ENCODE results near the gene SRGAP3. TPM values are rescaled to one million over a fixed set of nuclear protein-coding genes. Genes with fewer than 3 reads are reported as not detected.

SRGAP3 gene
- total RNA-seq, 1 donor from 2014 or later, result 10.3 TPM

DNA sequence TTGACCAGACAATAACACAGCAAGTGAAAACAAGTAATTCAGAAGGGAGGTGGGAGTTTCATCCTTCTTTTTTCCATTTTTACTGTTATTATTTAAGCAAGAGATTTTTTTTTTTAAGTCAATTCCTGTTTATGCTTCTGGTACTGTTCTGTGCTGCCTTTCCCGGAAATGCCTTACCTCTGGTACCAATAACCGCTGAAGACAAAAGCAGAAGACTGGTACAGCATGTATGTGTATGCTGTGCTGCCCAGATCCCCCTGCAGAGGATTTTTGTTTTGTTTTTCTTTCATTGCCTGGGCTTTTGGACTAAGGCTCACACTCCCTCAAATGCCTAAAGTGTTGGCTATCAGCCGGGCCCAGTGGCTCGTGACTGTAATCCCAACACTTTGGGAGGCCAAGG is 21.3 kb upstream of the SRGAP3 start:
- intact Hi-C loops (cut with micrococcal nuclease), result no loop called here
- Histone ChIP-seq H3K27me3 (ENCODE audit: low read depth) (no peaks in the 10 kb centered on the region), H3K4me1 (no peaks in the 10 kb centered on the region), H3K36me3 (no peaks in the 10 kb centered on the region), H3K9me3 (replicated peaks) (no peaks in the 10 kb centered on the region), H3K4me3 (no peak overlapping the region), H3K27ac (replicated peaks) (no peak overlapping the region)
- no peak for DNase-seq
- no peak for TF ChIP-seq CTCF (IDR thresholded peaks at IDR 0.05; ENCODE audit: borderline replicate concordance)

DNA sequence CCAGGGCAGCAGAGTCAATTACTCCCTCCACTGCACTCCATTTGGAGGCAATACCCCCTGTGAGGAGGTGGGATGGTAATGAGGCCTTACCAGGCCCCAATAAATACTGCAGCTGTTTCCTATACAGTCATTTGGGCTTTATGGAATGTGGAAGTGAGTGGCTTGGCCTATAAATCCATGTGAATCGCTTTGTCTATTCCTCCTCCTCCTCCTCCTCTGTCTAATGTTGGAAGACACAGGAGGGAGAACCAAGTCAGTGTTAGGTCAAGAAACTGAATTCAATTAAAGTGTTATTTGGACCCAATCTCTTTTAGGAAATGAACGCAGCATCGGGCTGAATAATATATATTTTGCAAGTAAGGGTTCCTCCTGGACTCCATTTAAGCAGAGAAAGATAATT is 17.3 kb upstream of the SRGAP3 start:
- intact Hi-C loops (cut with micrococcal nuclease), result no loop called here
- peaks cover 15% of the 10 kb centered on the region for H3K9me3 ChIP-seq (replicated peaks)
- H3K27ac ChIP-seq (replicated peaks), result no peak overlapping the region
- DNase-seq, result no peak
- H3K36me3 ChIP-seq, result no peaks in the 10 kb centered on the region
- no peaks in the 10 kb centered on the region for H3K4me1 ChIP-seq
- TF ChIP-seq CTCF (IDR thresholded peaks at IDR 0.05; ENCODE audit: borderline replicate concordance), result no peak
- no peaks in the 10 kb centered on the region for H3K27me3 ChIP-seq (ENCODE audit: low read depth)
- H3K4me3 ChIP-seq, result no peak overlapping the region

DNA sequence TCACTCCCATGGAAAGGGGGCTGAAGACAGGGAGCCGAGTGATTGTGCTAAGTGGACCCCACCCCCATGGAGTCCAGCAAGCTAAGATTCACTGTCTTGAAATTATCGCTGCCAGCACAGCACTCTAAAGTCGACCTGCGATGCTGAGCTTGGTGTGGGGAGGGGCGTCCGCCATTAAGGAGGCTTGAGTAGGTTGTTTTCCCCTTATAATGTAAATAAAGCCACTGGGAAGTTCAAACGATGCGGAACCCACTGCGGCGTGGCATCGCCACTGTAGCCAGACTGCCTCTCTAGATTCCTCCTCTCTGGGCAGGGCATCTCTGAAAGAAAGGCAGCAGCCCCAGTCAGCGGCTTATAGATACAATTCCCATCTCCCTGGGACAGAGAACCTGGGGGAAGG is 10.9 kb upstream of the SRGAP3 start:
- no peak for DNase-seq
- no peaks in the 10 kb centered on the region for H3K27me3 ChIP-seq (ENCODE audit: low read depth)
- H3K9me3 ChIP-seq (replicated peaks), result peaks cover 28% of the 10 kb centered on the region
- no peaks in the 10 kb centered on the region for H3K36me3 ChIP-seq
- no peak overlapping the region for H3K27ac ChIP-seq (replicated peaks)
- no peak for TF ChIP-seq CTCF (IDR thresholded peaks at IDR 0.05; ENCODE audit: borderline replicate concordance)
- no peak overlapping the region for H3K4me3 ChIP-seq
- intact Hi-C loops (cut with micrococcal nuclease), result no loop called here
- H3K4me1 ChIP-seq, result no peaks in the 10 kb centered on the region

- Histone ChIP-seq H3K27me3 (ENCODE audit: low read depth) (no peaks in the 10 kb centered on the region), H3K27ac (replicated peaks) (no peak overlapping the region), H3K9me3 (replicated peaks) (peaks cover 14% of the 10 kb centered on the region), H3K36me3 (no peaks in the 10 kb centered on the region), H3K4me1 (no peaks in the 10 kb centered on the region), H3K4me3 (no peak overlapping the region)
- no peak for TF ChIP-seq CTCF (IDR thresholded peaks at IDR 0.05; ENCODE audit: borderline replicate concordance)
- intact Hi-C loops (cut with micrococcal nuclease), result no loop called here
- DNase-seq, result no peak
Measured at GRCh38 chr3:9257092-9257491, 7.6 kb upstream of the SRGAP3 start.

DNA sequence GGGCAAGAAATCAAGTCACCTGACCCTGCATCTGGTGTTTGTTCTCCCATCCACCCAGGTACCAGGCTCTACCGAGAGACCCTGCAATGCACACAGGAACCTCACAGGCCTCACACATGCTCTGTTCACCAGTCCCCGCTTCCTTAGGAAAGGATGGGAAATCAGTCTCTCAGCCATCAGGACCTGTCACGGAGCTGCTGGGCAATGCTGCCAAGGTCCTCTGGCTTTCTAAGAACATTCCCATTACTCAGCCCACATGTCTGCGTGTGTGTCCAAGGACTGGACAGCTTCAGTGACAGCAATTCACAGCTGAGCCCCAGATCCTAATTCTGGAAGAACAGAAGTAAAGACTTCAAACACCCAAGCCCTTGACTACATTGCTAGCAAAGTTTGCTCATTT is 6.5 kb upstream of the SRGAP3 start:
- peaks cover 7% of the 10 kb centered on the region for H3K4me1 ChIP-seq
- no peak for TF ChIP-seq CTCF (IDR thresholded peaks at IDR 0.05; ENCODE audit: borderline replicate concordance)
- no peak for DNase-seq
- H3K9me3 ChIP-seq (replicated peaks), result peaks cover 14% of the 10 kb centered on the region
- H3K36me3 ChIP-seq, result no peaks in the 10 kb centered on the region
- intact Hi-C loops (cut with micrococcal nuclease), result no loop called here
- H3K4me3 ChIP-seq, result no peak overlapping the region
- no peak overlapping the region for H3K27ac ChIP-seq (replicated peaks)
- H3K27me3 ChIP-seq (ENCODE audit: low read depth), result no peaks in the 10 kb centered on the region

DNA sequence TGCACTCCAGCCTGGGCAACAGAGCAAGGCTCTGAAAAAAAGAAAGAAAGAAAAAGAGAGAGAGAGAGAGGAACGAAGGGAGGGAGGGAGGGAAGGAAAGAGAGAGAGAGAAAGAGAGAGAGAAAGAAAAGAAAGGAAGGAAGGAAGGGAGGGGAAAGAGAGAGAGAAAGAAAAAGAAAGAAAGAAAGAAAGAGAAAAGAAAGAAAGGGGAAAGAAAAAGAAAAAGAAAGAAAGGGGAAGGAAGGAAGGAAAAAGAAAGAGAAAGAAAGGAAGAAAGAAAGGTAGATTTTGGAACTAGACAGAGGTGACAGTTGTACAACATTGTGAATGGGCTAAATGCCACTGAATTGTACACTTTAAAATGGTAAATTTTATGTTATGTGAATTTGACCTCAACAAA is 5.3 kb upstream of the SRGAP3 start:
- no peak for TF ChIP-seq CTCF (IDR thresholded peaks at IDR 0.05; ENCODE audit: borderline replicate concordance)
- intact Hi-C loops (cut with micrococcal nuclease), result no loop called here
- no peak overlapping the region for H3K27ac ChIP-seq (replicated peaks)
- no peak overlapping the region for H3K4me3 ChIP-seq
- no peak for DNase-seq
- no peaks in the 10 kb centered on the region for H3K36me3 ChIP-seq
- peaks cover 18% of the 10 kb centered on the region for H3K4me1 ChIP-seq
- H3K27me3 ChIP-seq (ENCODE audit: low read depth), result no peaks in the 10 kb centered on the region
- H3K9me3 ChIP-seq (replicated peaks), result peaks cover 14% of the 10 kb centered on the region

All from left ventricle myocardium inferior (tissue), 1 donor.